SIG-M5 (cell line): Measurements from ENCODE around the gene CXCL12.

Source experiments
- DNase-seq: peaks from one replicate; lab custom pipeline; 2025; lab: John Stamatoyannopoulos, UW

The CXCL12 gene

GRCh38 chr10:44399659-44400451, 15.0 kb upstream of the CXCL12 start:
- DNase-seq = no peak

- DNase-seq = no peak
These were observed 14.1 kb upstream of the CXCL12 start for GRCh38 chr10:44398747-44399658.

GRCh38 chr10:44398271-44398670, 13.4 kb upstream of the CXCL12 start:
- no peak for DNase-seq

- no peak for DNase-seq
These were observed 12.8 kb upstream of the CXCL12 start for GRCh38 chr10:44397476-44398225.

GRCh38 chr10:44396671-44397191, 11.8 kb upstream of the CXCL12 start:
- no peak for DNase-seq

GRCh38 chr10:44395902-44396670, 11.2 kb upstream of the CXCL12 start:
- no peak for DNase-seq

- no peak for DNase-seq
These were observed 10.5 kb upstream of the CXCL12 start for GRCh38 chr10:44395396-44395795.

- no peak for DNase-seq
These were observed 9.9 kb upstream of the CXCL12 start for GRCh38 chr10:44394696-44395381.

GRCh38 chr10:44393834-44394547, 9.1 kb upstream of the CXCL12 start:
- no peak for DNase-seq

- no peak for DNase-seq
These were observed 8.2 kb upstream of the CXCL12 start for GRCh38 chr10:44393051-44393630.

GRCh38 chr10:44392420-44392819, 7.5 kb upstream of the CXCL12 start:
- no peak for DNase-seq

- DNase-seq = no peak
These were observed 7.1 kb upstream of the CXCL12 start for GRCh38 chr10:44391981-44392380.

- no peak for DNase-seq
These were observed 5.7 kb upstream of the CXCL12 start for GRCh38 chr10:44390585-44391072.

- DNase-seq = no peak
These were observed 4.7 kb upstream of the CXCL12 start for GRCh38 chr10:44389556-44389955.

GRCh38 chr10:44389150-44389549, 4.3 kb upstream of the CXCL12 start:
- no peak for DNase-seq

- no peak for DNase-seq
These were observed 3.7 kb upstream of the CXCL12 start for GRCh38 chr10:44388641-44389040.

- no peak for DNase-seq
These were observed 3.0 kb upstream of the CXCL12 start for GRCh38 chr10:44387853-44388251.

GRCh38 chr10:44386546-44387052, 1.7 kb upstream of the CXCL12 start:
- no peak for DNase-seq

GRCh38 chr10:44385696-44386441, 972 bp upstream of the CXCL12 start:
- DNase-seq = no peak
